ENCODE results near the gene SEC22A.

Gene SEC22A

DNA sequence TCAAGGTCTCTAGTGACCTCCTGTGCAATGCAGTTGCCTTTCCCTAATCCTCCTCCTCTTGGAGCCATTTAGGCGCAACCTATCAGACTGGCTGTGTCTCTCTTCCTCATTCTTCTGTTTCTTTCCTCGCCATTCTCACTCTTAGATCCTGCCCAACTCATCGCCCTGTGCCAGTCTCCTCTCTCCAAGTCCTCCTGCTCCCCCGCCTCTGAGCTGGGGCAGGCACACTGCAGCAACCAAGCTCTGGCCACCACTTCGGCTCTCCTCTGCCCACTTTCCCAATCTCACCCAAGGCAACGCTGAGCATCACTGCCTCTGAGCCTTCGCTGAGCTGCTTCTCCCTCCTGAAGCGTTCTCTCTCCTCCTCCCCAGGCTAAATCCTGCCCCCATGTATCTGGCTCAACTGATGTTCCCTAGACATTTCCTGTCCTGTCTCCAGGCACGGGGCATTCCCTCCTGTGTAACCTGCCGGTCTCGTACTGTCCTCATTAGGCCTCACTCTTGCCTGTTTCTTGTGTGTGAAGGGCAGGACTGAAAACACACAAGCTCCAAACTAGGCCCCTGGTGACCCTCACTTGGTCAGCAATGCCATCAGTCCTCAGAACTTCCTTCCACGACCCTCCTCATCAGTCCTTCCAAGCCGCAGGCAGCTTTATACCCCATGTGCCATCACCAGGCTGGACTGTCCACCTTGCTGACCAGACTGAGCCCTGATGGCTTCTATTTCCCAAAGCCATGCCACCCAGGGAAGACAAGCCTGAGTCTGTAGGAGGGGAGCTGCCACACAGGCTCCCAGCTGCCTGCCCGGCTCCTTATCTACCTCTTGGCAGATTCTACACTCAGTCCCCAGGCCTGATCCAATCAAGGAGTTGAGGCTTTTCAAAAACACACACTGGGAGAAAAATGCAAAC, 85.6 kb downstream of the SEC22A start:
- peaks cover 2% of the 10 kb centered on the region for H3K4me1 ChIP-seq (ENCODE audit: control insufficient read depth, insufficient read depth, low read length)
- H3K9me3 ChIP-seq (ENCODE audit: control insufficient read depth in 2 of 2, low read length in 2 of 2), result no peaks in the 10 kb centered on the region
- peak overlapping the region; percentile 18 for H3K27ac ChIP-seq (ENCODE audit: low read length)
- H3K27me3 ChIP-seq (ENCODE audit: control insufficient read depth in 1 of 2, insufficient read depth in 2 of 2, low read length in 2 of 2), result no peaks in the 10 kb centered on the region
- no peak overlapping the region for H3K4me3 ChIP-seq (ENCODE audit: low read length in 2 of 2)
- no peak overlapping the region for H3K9ac ChIP-seq (ENCODE audit: low read length in 2 of 2)
- H3K36me3 ChIP-seq (ENCODE audit: control insufficient read depth in 2 of 2, insufficient read depth in 2 of 2, low read length in 2 of 2), result peaks cover 71 to 78% of the 10 kb centered on the region in 2 donors

GRCh38 chr3:123287962-123288302, 86.2 kb downstream of the SEC22A start:
- H3K27me3 ChIP-seq (ENCODE audit: control insufficient read depth in 1 of 2, insufficient read depth in 2 of 2, low read length in 2 of 2), result no peaks in the 10 kb centered on the region
- peaks cover 2% of the 10 kb centered on the region for H3K4me1 ChIP-seq (ENCODE audit: control insufficient read depth, insufficient read depth, low read length)
- H3K36me3 ChIP-seq (ENCODE audit: control insufficient read depth in 2 of 2, insufficient read depth in 2 of 2, low read length in 2 of 2), result peaks cover 66 to 73% of the 10 kb centered on the region in 2 donors
- H3K9me3 ChIP-seq (ENCODE audit: control insufficient read depth in 2 of 2, low read length in 2 of 2), result no peaks in the 10 kb centered on the region
- H3K9ac ChIP-seq (ENCODE audit: low read length in 2 of 2), result no peak overlapping the region
- H3K4me3 ChIP-seq (ENCODE audit: low read length in 2 of 2), result no peak overlapping the region
- H3K27ac ChIP-seq (ENCODE audit: low read length), result no peak overlapping the region

- Histone ChIP-seq H3K27ac (ENCODE audit: low read length) (no peak overlapping the region), H3K27me3 (ENCODE audit: control insufficient read depth in 1 of 2, insufficient read depth in 2 of 2, low read length in 2 of 2) (no peaks in the 10 kb centered on the region), H3K9ac (ENCODE audit: low read length in 2 of 2) (no peak overlapping the region), H3K36me3 (ENCODE audit: control insufficient read depth in 2 of 2, insufficient read depth in 2 of 2, low read length in 2 of 2) (peaks cover 71 to 76% of the 10 kb centered on the region in 2 donors), H3K9me3 (ENCODE audit: control insufficient read depth in 2 of 2, low read length in 2 of 2) (no peaks in the 10 kb centered on the region), H3K4me3 (ENCODE audit: low read length in 2 of 2) (no peak overlapping the region), H3K4me1 (ENCODE audit: control insufficient read depth, insufficient read depth, low read length) (peaks cover 2% of the 10 kb centered on the region)
Observed at GRCh38 chr3:123289391-123290106, 87.8 kb downstream of the SEC22A start.

- no peak overlapping the region for H3K9ac ChIP-seq (ENCODE audit: low read length in 2 of 2)
- H3K4me3 ChIP-seq (ENCODE audit: low read length in 2 of 2), result no peak overlapping the region
- H3K27me3 ChIP-seq (ENCODE audit: control insufficient read depth in 1 of 2, insufficient read depth in 2 of 2, low read length in 2 of 2), result no peaks in the 10 kb centered on the region
- peaks cover 65 to 72% of the 10 kb centered on the region in 2 donors for H3K36me3 ChIP-seq (ENCODE audit: control insufficient read depth in 2 of 2, insufficient read depth in 2 of 2, low read length in 2 of 2)
- H3K4me1 ChIP-seq (ENCODE audit: control insufficient read depth, insufficient read depth, low read length), result peaks cover 2% of the 10 kb centered on the region
- H3K9me3 ChIP-seq (ENCODE audit: control insufficient read depth in 2 of 2, low read length in 2 of 2), result no peaks in the 10 kb centered on the region
- no peak overlapping the region for H3K27ac ChIP-seq (ENCODE audit: low read length)
Observed at GRCh38 chr3:123290107-123290930, 88.6 kb downstream of the SEC22A start.

DNA sequence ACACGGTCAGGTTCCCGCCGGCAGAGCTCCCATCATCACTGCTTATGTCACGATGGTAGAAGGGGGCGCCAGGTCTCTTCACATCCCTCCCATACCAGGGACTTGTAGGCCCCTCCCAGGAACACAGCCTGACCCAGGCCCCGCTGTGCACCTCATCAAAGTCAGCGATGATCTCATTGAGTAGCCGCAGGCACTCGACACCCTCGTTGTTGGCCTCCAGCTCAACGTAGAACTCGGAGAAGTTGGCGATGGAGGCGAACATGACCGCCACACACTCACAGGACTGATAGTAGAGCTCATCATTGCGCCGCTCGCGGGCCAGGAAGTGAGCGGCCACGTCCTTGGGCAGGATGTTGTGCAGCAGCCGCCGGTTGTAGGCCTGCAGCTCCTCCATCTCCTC, 89.2 kb downstream of the SEC22A start:
- Histone ChIP-seq H3K36me3 (ENCODE audit: control insufficient read depth in 2 of 2, insufficient read depth in 2 of 2, low read length in 2 of 2) (peaks cover 63 to 72% of the 10 kb centered on the region in 2 donors), H3K27ac (ENCODE audit: low read length) (peak overlapping the region; percentile 11), H3K9ac (ENCODE audit: low read length in 2 of 2) (no peak overlapping the region), H3K4me1 (ENCODE audit: control insufficient read depth, insufficient read depth, low read length) (peaks cover 2% of the 10 kb centered on the region), H3K9me3 (ENCODE audit: control insufficient read depth in 2 of 2, low read length in 2 of 2) (no peaks in the 10 kb centered on the region), H3K27me3 (ENCODE audit: control insufficient read depth in 1 of 2, insufficient read depth in 2 of 2, low read length in 2 of 2) (no peaks in the 10 kb centered on the region), H3K4me3 (ENCODE audit: low read length in 2 of 2) (no peak overlapping the region)

GRCh38 chr3:123291404-123291803, 89.7 kb downstream of the SEC22A start:
- Histone ChIP-seq H3K4me3 (ENCODE audit: low read length in 2 of 2) (no peak overlapping the region), H3K27ac (ENCODE audit: low read length) (no peak overlapping the region), H3K4me1 (ENCODE audit: control insufficient read depth, insufficient read depth, low read length) (peaks cover 2% of the 10 kb centered on the region), H3K9me3 (ENCODE audit: control insufficient read depth in 2 of 2, low read length in 2 of 2) (no peaks in the 10 kb centered on the region), H3K9ac (ENCODE audit: low read length in 2 of 2) (no peak overlapping the region), H3K36me3 (ENCODE audit: control insufficient read depth in 2 of 2, insufficient read depth in 2 of 2, low read length in 2 of 2) (peaks cover 65 to 70% of the 10 kb centered on the region in 2 donors), H3K27me3 (ENCODE audit: control insufficient read depth in 1 of 2, insufficient read depth in 2 of 2, low read length in 2 of 2) (no peaks in the 10 kb centered on the region)

GRCh38 chr3:123292321-123293310, 90.9 kb downstream of the SEC22A start:
- peaks cover 61 to 67% of the 10 kb centered on the region in 2 donors for H3K36me3 ChIP-seq (ENCODE audit: control insufficient read depth in 2 of 2, insufficient read depth in 2 of 2, low read length in 2 of 2)
- no peak overlapping the region for H3K27ac ChIP-seq (ENCODE audit: low read length)
- H3K27me3 ChIP-seq (ENCODE audit: control insufficient read depth in 1 of 2, insufficient read depth in 2 of 2, low read length in 2 of 2), result no peaks in the 10 kb centered on the region
- H3K9ac ChIP-seq (ENCODE audit: low read length in 2 of 2), result no peak overlapping the region
- no peaks in the 10 kb centered on the region for H3K9me3 ChIP-seq (ENCODE audit: control insufficient read depth in 2 of 2, low read length in 2 of 2)
- H3K4me1 ChIP-seq (ENCODE audit: control insufficient read depth, insufficient read depth, low read length), result peaks cover 2% of the 10 kb centered on the region
- no peak overlapping the region for H3K4me3 ChIP-seq (ENCODE audit: low read length in 2 of 2)

DNA sequence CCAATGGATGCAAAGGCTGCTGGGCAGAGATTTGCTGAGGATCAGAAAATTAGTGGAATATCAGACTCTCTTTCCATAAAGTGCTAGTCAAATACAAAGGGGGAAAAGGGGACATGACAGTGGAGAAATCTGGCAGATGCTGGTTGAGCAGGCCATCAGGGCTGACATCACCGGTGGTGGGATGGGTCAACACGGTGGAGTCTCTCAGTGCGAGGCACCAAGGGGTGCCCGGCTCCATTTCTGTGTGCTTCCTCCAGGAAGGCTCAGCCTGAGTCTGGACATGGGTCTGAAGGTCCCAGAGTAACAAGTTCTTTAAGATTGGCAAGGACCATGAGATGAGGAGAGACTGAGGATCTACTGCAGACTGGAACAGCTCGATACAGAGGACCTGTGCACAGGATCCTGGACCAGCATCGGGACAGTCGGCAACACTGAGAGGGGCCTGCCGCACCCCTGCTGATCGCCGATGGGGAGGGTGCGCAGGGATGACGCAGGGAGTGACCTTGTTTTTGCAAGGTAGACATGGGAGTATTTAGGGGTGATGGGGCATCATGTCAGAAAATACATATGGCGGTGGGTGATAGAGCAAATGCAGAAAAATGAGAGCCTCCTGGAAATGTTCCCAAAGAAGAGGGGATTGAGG, 92.7 kb downstream of the SEC22A start:
- no peak overlapping the region for H3K27ac ChIP-seq (ENCODE audit: low read length)
- H3K4me3 ChIP-seq (ENCODE audit: low read length in 2 of 2), result no peak overlapping the region
- no peak overlapping the region for H3K9ac ChIP-seq (ENCODE audit: low read length in 2 of 2)
- H3K27me3 ChIP-seq (ENCODE audit: control insufficient read depth in 1 of 2, insufficient read depth in 2 of 2, low read length in 2 of 2), result no peaks in the 10 kb centered on the region
- peaks cover 2% of the 10 kb centered on the region for H3K4me1 ChIP-seq (ENCODE audit: control insufficient read depth, insufficient read depth, low read length)
- H3K36me3 ChIP-seq (ENCODE audit: control insufficient read depth in 2 of 2, insufficient read depth in 2 of 2, low read length in 2 of 2), result peaks cover 60 to 69% of the 10 kb centered on the region in 2 donors
- H3K9me3 ChIP-seq (ENCODE audit: control insufficient read depth in 2 of 2, low read length in 2 of 2), result no peaks in the 10 kb centered on the region

DNA sequence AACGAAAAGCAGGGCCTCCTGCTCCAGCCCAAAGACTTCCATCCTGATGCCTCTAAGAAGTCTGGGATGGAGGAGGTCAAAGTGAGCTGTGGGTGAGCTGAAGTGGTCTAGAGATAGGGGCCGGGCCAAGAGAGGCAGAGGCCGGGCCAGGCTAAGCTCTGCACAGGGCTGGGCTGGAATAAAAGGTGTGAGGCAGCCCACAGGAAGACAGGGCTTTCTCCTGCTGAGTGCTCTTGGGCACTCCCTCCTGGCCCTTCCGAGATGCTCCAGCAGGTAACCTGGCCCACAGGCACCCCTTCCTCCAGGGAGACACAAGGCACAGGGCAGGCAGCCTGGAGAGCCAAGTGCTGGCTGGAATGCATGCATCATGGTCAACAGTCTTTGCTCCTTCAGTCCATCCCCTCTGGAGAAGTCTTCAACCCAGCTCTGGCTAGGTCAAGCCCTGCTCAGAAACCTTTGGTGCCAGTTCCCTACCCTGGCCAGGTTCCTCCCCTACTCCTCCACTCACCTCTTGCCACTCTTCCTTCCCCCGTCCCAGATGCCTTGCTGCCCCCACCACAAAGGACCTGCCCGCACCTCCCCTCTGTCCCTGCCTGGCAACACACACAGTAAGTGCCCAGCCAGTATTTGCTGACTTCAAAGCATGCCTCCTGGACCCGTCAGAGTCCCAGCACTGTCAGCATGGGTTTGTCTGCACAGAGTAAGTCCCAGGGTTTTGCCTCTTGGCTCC, 93.6 kb downstream of the SEC22A start:
- Histone ChIP-seq H3K27me3 (ENCODE audit: control insufficient read depth in 1 of 2, insufficient read depth in 2 of 2, low read length in 2 of 2) (no peaks in the 10 kb centered on the region), H3K4me1 (ENCODE audit: control insufficient read depth, insufficient read depth, low read length) (peaks cover 2% of the 10 kb centered on the region), H3K27ac (ENCODE audit: low read length) (no peak overlapping the region), H3K9me3 (ENCODE audit: control insufficient read depth in 2 of 2, low read length in 2 of 2) (no peaks in the 10 kb centered on the region), H3K9ac (ENCODE audit: low read length in 2 of 2) (no peak overlapping the region), H3K4me3 (ENCODE audit: low read length in 2 of 2) (no peak overlapping the region), H3K36me3 (ENCODE audit: control insufficient read depth in 2 of 2, insufficient read depth in 2 of 2, low read length in 2 of 2) (peaks cover 64 to 71% of the 10 kb centered on the region in 2 donors)
